Activated B cell treated with CpG ODN at 0.5 μM for 24 hours (primary cell): ENCODE results near the gene EEF2K. TPM values are rescaled to one million over a fixed set of nuclear protein-coding genes. Genes with fewer than 3 reads are reported as not detected.
"Not testable (repeated sequence)": the region's sequence is repeated elsewhere in the genome, so short reads cannot be mapped to it uniquely, and the experiment has no call there.

Source experiments
- ATAC-seq: fragments of 200-7000 bp; cut with Tn5 transposase; one replicate; pipeline ENCODE4 v1.10.0; 2021; ENCODE audit warnings: low read depth, mild to moderate bottlenecking, moderate library complexity
- CTCF ChIA-PET: fragments of 350-600 bp; sonication (Branson Sonifier 250); formaldehyde crosslinking; loops from one replicate; lab custom pipeline; 2021; ENCODE audit warnings: antibody characterized with exemption; lab: Charles Lee
- POLR2A ChIA-PET: fragments of 350-600 bp; sonication (Branson Sonifier 250); formaldehyde crosslinking; loops from one replicate; lab custom pipeline; 2021; ENCODE audit warnings: antibody characterized with exemption; lab: Charles Lee
- DNase-seq: peaks from one replicate; pipeline ENCODE4 v3.0.0; 2022
- H3K27ac Mint-ChIP-seq: one replicate; pipeline ENCODE4 v1.8.0; 2020; ENCODE audit warnings: mixed read lengths
- H3K27me3 Mint-ChIP-seq: one replicate; pipeline ENCODE4 v1.8.0; 2021; ENCODE audit warnings: mixed read lengths
- H3K36me3 Mint-ChIP-seq: one replicate; pipeline ENCODE4 v1.8.0; 2021; ENCODE audit warnings: low read depth, mixed read lengths
- H3K4me1 Mint-ChIP-seq: one replicate; pipeline ENCODE4 v1.8.0; 2021; ENCODE audit warnings: mixed read lengths
- H3K4me3 Mint-ChIP-seq: one replicate; pipeline ENCODE4 v1.8.0; 2020; ENCODE audit warnings: mild to moderate bottlenecking, mixed read lengths
- H3K9me3 Mint-ChIP-seq: one replicate; pipeline ENCODE4 v1.8.0; 2020; ENCODE audit warnings: mixed read lengths
- intact Hi-C: fragments of 100-400 bp; cut with micrococcal nuclease; formaldehyde crosslinking; loops from one replicate; pipeline ENCODE4 v1.15.1; 2024
- total RNA-seq: library from RNA; stranded (reverse); gene quantifications from 2 replicates; pipeline ENCODE4 v1.2.3, GENCODE V29; 2022
- TF ChIP-seq, protein P1 (sequence below): fragments of 200-600 bp; IDR thresholded peaks from one replicate; pipeline ENCODE4 v1.8.0; 2022; ENCODE audit warnings: antibody characterized with exemption, mild to moderate bottlenecking

Gene EEF2K
- total RNA-seq, 1 donor from 2014 or later, result 29.7 TPM

- CTCF ChIA-PET, result no interaction called here
- ATAC-seq (no peak), DNase-seq (no peak)
- intact Hi-C loops, result no loop called here
- TF ChIP-seq, protein P1, sequence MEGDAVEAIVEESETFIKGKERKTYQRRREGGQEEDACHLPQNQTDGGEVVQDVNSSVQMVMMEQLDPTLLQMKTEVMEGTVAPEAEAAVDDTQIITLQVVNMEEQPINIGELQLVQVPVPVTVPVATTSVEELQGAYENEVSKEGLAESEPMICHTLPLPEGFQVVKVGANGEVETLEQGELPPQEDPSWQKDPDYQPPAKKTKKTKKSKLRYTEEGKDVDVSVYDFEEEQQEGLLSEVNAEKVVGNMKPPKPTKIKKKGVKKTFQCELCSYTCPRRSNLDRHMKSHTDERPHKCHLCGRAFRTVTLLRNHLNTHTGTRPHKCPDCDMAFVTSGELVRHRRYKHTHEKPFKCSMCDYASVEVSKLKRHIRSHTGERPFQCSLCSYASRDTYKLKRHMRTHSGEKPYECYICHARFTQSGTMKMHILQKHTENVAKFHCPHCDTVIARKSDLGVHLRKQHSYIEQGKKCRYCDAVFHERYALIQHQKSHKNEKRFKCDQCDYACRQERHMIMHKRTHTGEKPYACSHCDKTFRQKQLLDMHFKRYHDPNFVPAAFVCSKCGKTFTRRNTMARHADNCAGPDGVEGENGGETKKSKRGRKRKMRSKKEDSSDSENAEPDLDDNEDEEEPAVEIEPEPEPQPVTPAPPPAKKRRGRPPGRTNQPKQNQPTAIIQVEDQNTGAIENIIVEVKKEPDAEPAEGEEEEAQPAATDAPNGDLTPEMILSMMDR, result no peak
- peaks cover 23% of the 10 kb centered on the region for H3K36me3 Mint-ChIP-seq
- no peak overlapping the region for H3K27ac Mint-ChIP-seq
- H3K4me3 Mint-ChIP-seq, result no peak overlapping the region
- H3K4me1 Mint-ChIP-seq, result peaks cover 38% of the 10 kb centered on the region
- H3K27me3 Mint-ChIP-seq, result no peaks in the 10 kb centered on the region
- no peaks in the 10 kb centered on the region for H3K9me3 Mint-ChIP-seq
- POLR2A ChIA-PET, result interaction anchor here (0.6 kb wide), 1 partner anchor 13 kb away, joined by 4 read pairs; no protein-coding TSS in a partner anchor
These were observed 8.8 kb downstream of the EEF2K start for GRCh38 chr16:22214889-22215288.

DNA sequence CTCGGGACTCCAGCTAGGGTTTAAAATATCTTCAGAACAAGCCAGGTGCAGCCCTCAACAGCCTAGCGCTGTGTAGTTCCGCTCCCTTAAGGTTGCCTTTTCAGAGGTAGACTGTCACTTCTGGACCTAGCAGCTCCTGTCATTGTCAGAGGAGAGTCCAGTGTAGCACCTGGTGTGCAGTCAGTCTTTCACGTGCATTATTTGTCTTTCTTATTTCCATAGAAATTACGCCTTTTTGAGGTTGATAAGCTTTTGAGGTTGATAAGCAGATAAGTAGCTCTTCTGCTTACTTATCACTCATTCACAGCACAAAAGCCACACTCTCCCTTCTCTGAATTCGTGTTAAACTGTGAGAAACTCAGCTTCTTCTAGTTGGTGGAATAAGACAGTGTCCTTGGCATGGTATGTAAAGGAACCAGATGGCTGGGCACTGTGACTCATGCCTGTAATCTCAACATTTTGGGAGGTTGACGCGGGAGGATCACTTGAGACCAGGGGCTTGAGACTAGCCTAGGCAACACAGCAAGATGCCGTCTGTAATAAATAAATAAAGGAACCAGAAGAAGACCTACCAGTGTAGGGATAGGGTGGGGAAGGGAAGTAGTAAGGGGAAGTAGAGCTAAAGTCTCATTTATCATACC lies 10.2 kb downstream of the EEF2K start:
- no peak for DNase-seq
- Mint-ChIP-seq H3K4me3 (no peak overlapping the region), H3K4me1 (peaks cover 26% of the 10 kb centered on the region), H3K9me3 (no peaks in the 10 kb centered on the region), H3K36me3 (peaks cover 18% of the 10 kb centered on the region), H3K27me3 (no peaks in the 10 kb centered on the region), H3K27ac (peak overlapping the region; percentile 47)
- ChIA-PET POLR2A (interaction anchor here (0.5 to 1.6 kb wide), 3 partner anchors 9 to 1539 kb away, joined by 3 to 14 read pairs (median 3); partner anchors contain the start of gene EEF2K), CTCF (interaction anchor here (0.5 to 0.9 kb wide), 2 partner anchors 19 to 28 kb away, joined by 3 read pairs; no protein-coding TSS in a partner anchor)
- intact Hi-C loops, result no loop called here
- TF ChIP-seq, protein P1, result no peak
- no peak for ATAC-seq

GRCh38 chr16:22216832-22217225 lies 10.8 kb downstream of the EEF2K start:
- H3K36me3 Mint-ChIP-seq, result peaks cover 18% of the 10 kb centered on the region
- ATAC-seq, H3K27ac Mint-ChIP-seq, DNase-seq, H3K9me3 Mint-ChIP-seq, H3K4me3 Mint-ChIP-seq, H3K27me3 Mint-ChIP-seq, intact Hi-C loops: not testable (repeated sequence)
- H3K4me1 Mint-ChIP-seq, result peaks cover 26% of the 10 kb centered on the region
- POLR2A ChIA-PET, result interaction anchor here (0.5 to 1.6 kb wide), 3 partner anchors 10 to 1539 kb away, joined by 3 to 14 read pairs (median 3); partner anchors contain the start of gene EEF2K
- CTCF ChIA-PET, result interaction anchor here (0.5 to 1.1 kb wide), 3 partner anchors 9 to 28 kb away, joined by 3 read pairs; no protein-coding TSS in a partner anchor

DNA sequence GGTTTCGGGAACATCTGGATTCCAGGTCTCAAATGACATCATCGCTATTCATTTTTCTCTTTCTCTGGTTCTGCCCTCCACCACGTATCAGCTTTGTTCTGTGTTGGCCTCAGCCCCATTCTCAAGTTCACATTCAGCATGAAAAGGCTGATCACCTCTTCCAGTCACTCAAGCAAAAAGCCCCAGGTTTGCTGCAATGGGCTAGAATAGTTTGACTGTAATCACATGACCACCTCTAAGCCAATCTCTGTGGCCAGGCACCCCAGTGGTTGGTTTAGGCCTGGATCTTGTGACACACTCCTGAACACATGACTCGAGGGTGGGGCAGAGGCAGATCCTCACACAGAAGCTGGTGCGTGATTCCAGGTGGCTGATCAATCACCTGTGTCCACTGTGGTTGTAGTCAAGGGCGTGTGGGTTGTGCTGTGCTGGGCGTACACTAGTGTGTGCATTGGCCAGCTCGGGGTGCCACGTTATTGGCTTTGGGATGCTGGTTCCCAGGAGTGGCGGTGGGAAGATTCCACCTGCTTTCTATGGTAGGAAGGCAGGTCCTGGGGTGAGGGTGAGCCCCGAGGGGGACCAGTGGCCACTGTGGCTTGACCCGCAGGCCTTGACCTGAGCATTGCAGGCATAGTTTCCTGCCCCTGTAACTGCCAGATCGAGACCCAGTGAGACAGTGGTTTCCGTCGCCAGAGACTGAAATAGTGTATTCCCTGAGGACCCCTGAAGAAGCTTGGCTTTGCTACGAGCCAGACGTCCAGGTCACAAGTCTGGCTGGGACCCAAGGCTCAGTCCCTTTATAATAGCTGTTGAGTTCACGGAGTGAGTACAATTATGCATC lies 12.0 kb downstream of the EEF2K start:
- TF ChIP-seq, protein P1, result no peak
- ChIA-PET POLR2A (interaction anchor here (0.6 to 1.6 kb wide), 6 partner anchors 10 to 94 kb away, joined by 3 to 12 read pairs (median 4); partner anchors contain the start of gene EEF2K), CTCF (interaction anchor here (1.0 to 1.1 kb wide), 2 partner anchors 7 to 12 kb away, joined by 3 read pairs; partner anchors contain the start of gene EEF2K)
- Mint-ChIP-seq H3K4me3 (peak overlapping the region; percentile 52), H3K27me3 (no peaks in the 10 kb centered on the region), H3K4me1 (peaks cover 26% of the 10 kb centered on the region), H3K9me3 (no peaks in the 10 kb centered on the region), H3K36me3 (peaks cover 13% of the 10 kb centered on the region), H3K27ac (peak overlapping the region; percentile 85)
- intact Hi-C loops, result loop anchor here (1.0 kb wide), 2 partner anchors 23 to 79 kb away; partner anchors contain the start of gene POLR3E
- ATAC-seq (peak; percentile 86), DNase-seq (peak; percentile 29)

DNA sequence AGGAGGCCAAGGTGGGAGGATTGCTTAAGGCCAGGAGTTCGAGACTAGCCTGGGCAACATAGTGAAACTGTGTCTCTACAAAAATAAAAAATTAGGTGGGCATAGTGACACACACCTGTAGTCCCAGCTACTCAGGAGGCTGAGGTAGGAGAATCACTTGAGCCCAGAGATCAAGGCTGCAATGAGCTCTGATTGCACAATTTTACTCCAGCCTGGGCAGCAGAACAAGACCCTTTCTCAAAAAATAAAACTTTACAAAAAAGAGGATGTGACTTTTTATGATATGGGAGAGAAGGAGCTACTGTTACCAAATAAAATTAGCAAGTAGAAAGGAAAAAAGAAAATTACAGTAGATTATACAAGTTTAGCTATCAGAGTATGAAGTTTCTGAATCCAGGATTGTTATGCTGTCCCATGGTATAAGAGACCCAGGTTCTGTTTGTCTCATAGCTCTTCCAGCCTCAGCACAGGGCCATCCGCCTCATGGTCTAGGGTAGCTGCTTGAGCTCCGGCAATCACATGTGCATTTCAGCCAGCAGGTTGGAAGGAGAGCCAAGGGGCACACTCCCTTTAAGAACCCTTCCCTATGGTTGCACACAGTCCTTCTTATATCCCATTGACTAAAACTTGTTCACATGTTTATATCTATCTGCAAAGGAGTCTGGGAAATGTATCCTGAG lies 13.5 kb downstream of the EEF2K start:
- H3K4me1 Mint-ChIP-seq, result peaks cover 26% of the 10 kb centered on the region
- no peak overlapping the region for H3K27ac Mint-ChIP-seq
- TF ChIP-seq, protein P1, result no peak
- POLR2A ChIA-PET, result interaction anchor here (1.1 to 1.6 kb wide), 2 partner anchors 9 to 28 kb away, joined by 3 to 12 read pairs; no protein-coding TSS in a partner anchor
- H3K9me3 Mint-ChIP-seq, result no peaks in the 10 kb centered on the region
- DNase-seq, result no peak
- CTCF ChIA-PET, result no interaction called here
- no peak overlapping the region for H3K4me3 Mint-ChIP-seq
- no peak for ATAC-seq
- no peaks in the 10 kb centered on the region for H3K27me3 Mint-ChIP-seq
- peaks cover 4% of the 10 kb centered on the region for H3K36me3 Mint-ChIP-seq
- intact Hi-C loops, result loop anchor here (2.0 kb wide), 1 partner anchor 13 kb away; the partner anchor contains the start of gene EEF2K
